BLaER1 (cell line): ENCODE data around the gene MAG.

ENCODE experiments used
- H3K27ac ChIP-seq: shearing (Covaris generic); formaldehyde crosslinking; 2 replicates; pipeline ENCODE4 v1.8.1; 2022
- H3K27me3 ChIP-seq: shearing (Covaris generic); formaldehyde crosslinking; 2 replicates; pipeline ENCODE4 v1.8.1; 2022
- H3K36me3 ChIP-seq: shearing (Covaris generic); formaldehyde crosslinking; 2 replicates; pipeline ENCODE4 v1.8.1; 2022
- H3K4me1 ChIP-seq: shearing (Covaris generic); formaldehyde crosslinking; 2 replicates; pipeline ENCODE4 v1.8.1; 2022
- H3K4me2 ChIP-seq: shearing (Covaris generic); formaldehyde crosslinking; 2 replicates; pipeline ENCODE4 v1.8.1; 2022
- H3K4me3 ChIP-seq: shearing (Covaris generic); formaldehyde crosslinking; 2 replicates; pipeline ENCODE4 v1.8.1; 2022
- H3K9ac ChIP-seq: shearing (Covaris generic); formaldehyde crosslinking; 2 replicates; pipeline ENCODE4 v1.8.1; 2022
- H3K9me3 ChIP-seq: shearing (Covaris generic); formaldehyde crosslinking; 2 replicates; pipeline ENCODE4 v1.8.1; 2022
- H4K20me1 ChIP-seq: shearing (Covaris generic); formaldehyde crosslinking; 2 replicates; pipeline ENCODE4 v1.8.1; 2022
- Cebpa-rat ChIP-seq: shearing (Covaris generic); IDR thresholded peaks from 2 replicates; pipeline ENCODE4 v1.8.1; 2022

The MAG gene

GRCh38 chr19:35298561-35298972 lies 6.6 kb downstream of the MAG start:
- H3K27ac ChIP-seq, result peak overlapping the region; percentile 74; the same call in 1 of the 2 replicates

GRCh38 chr19:35299523-35300338 lies 7.8 kb downstream of the MAG start:
- H3K9me3 ChIP-seq, result no peaks in the 10 kb centered on the region
- TF ChIP-seq Cebpa-rat, result no peak
- no peak overlapping the region for H3K9ac ChIP-seq
- H3K4me3 ChIP-seq, result no peak overlapping the region
- H3K4me1 ChIP-seq, result peaks cover 60% of the 10 kb centered on the region
- no peaks in the 10 kb centered on the region for H3K36me3 ChIP-seq
- no peaks in the 10 kb centered on the region for H4K20me1 ChIP-seq
- H3K27ac ChIP-seq, result no peak overlapping the region
- H3K4me2 ChIP-seq, result no peak overlapping the region
- H3K27me3 ChIP-seq, result no peaks in the 10 kb centered on the region

More at GRCh38 chr19:35298561-35298972, 6.6 kb downstream of the MAG start:
- Histone ChIP-seq H3K4me2 (peak overlapping the region; percentile 77; the same call in 1 of the 2 replicates), H3K27me3 (no peaks in the 10 kb centered on the region), H3K9me3 (no peaks in the 10 kb centered on the region), H3K9ac (no peak overlapping the region), H3K4me3 (no peak overlapping the region), H4K20me1 (no peaks in the 10 kb centered on the region), H3K4me1 (peaks cover 60% of the 10 kb centered on the region), H3K36me3 (no peaks in the 10 kb centered on the region)
- TF ChIP-seq Cebpa-rat, result no peak

GRCh38 chr19:35300339-35300649 lies 8.3 kb downstream of the MAG start:
- H3K27me3 ChIP-seq, result no peaks in the 10 kb centered on the region
- no peak overlapping the region for H3K9ac ChIP-seq
- H3K9me3 ChIP-seq, result no peaks in the 10 kb centered on the region
- H3K4me3 ChIP-seq, result no peak overlapping the region
- TF ChIP-seq Cebpa-rat, result no peak
- no peaks in the 10 kb centered on the region for H4K20me1 ChIP-seq
- H3K36me3 ChIP-seq, result no peaks in the 10 kb centered on the region
- H3K4me1 ChIP-seq, result peaks cover 60% of the 10 kb centered on the region
- H3K27ac ChIP-seq, result no peak overlapping the region
- H3K4me2 ChIP-seq, result no peak overlapping the region

- H3K4me3 ChIP-seq, result no peak overlapping the region
- no peak overlapping the region for H3K4me2 ChIP-seq
- H3K27me3 ChIP-seq, result no peaks in the 10 kb centered on the region
- no peak overlapping the region for H3K9ac ChIP-seq
- TF ChIP-seq Cebpa-rat, result no peak
- H3K36me3 ChIP-seq, result no peaks in the 10 kb centered on the region
- no peaks in the 10 kb centered on the region for H3K9me3 ChIP-seq
- H3K27ac ChIP-seq, result no peak overlapping the region
- no peaks in the 10 kb centered on the region for H4K20me1 ChIP-seq
- H3K4me1 ChIP-seq, result peaks cover 59% of the 10 kb centered on the region
Measured at GRCh38 chr19:35301961-35302360, 10.0 kb downstream of the MAG start.

GRCh38 chr19:35302446-35302845 lies 10.5 kb downstream of the MAG start:
- no peak overlapping the region for H3K9ac ChIP-seq
- H3K27ac ChIP-seq, result no peak overlapping the region
- H3K4me2 ChIP-seq, result no peak overlapping the region
- no peaks in the 10 kb centered on the region for H3K36me3 ChIP-seq
- H4K20me1 ChIP-seq, result no peaks in the 10 kb centered on the region
- no peak overlapping the region for H3K4me3 ChIP-seq
- peaks cover 59% of the 10 kb centered on the region for H3K4me1 ChIP-seq
- H3K27me3 ChIP-seq, result no peaks in the 10 kb centered on the region
- no peak for TF ChIP-seq Cebpa-rat
- no peaks in the 10 kb centered on the region for H3K9me3 ChIP-seq

- Histone ChIP-seq H4K20me1 (no peaks in the 10 kb centered on the region), H3K4me3 (0 out of 2 replicates have a peak overlapping the region, but pooled peaks have one; percentile 14), H3K36me3 (no peaks in the 10 kb centered on the region), H3K27ac (0 out of 2 replicates have a peak overlapping the region, but pooled peaks have one; percentile 22), H3K4me2 (peak overlapping the region; percentile 87), H3K4me1 (peaks cover 59% of the 10 kb centered on the region), H3K27me3 (no peaks in the 10 kb centered on the region), H3K9ac (peak overlapping the region; percentile 23; the same call in 1 of the 2 replicates), H3K9me3 (no peaks in the 10 kb centered on the region)
- TF ChIP-seq Cebpa-rat, result no peak
Measured at GRCh38 chr19:35303357-35303915, 11.5 kb downstream of the MAG start.

- Histone ChIP-seq H3K4me2 (peak overlapping the region; percentile 87), H3K27ac (peak overlapping the region; percentile 39), H3K4me3 (0 out of 2 replicates have a peak overlapping the region, but pooled peaks have one; percentile 14), H3K9ac (peak overlapping the region; percentile 23; the same call in 1 of the 2 replicates), H3K27me3 (no peaks in the 10 kb centered on the region), H3K9me3 (no peaks in the 10 kb centered on the region), H3K4me1 (peaks cover 65% of the 10 kb centered on the region), H4K20me1 (no peaks in the 10 kb centered on the region), H3K36me3 (no peaks in the 10 kb centered on the region)
- TF ChIP-seq Cebpa-rat, result no peak
Measured at GRCh38 chr19:35304036-35304435, 12.1 kb downstream of the MAG start.

GRCh38 chr19:35305181-35305580 lies 13.2 kb downstream of the MAG start:
- Histone ChIP-seq H3K4me3 (no peak overlapping the region), H3K36me3 (no peaks in the 10 kb centered on the region), H3K27ac (no peak overlapping the region), H3K4me1 (peaks cover 76% of the 10 kb centered on the region), H3K9ac (no peak overlapping the region), H3K4me2 (peak overlapping the region; percentile 87), H4K20me1 (no peaks in the 10 kb centered on the region), H3K9me3 (no peaks in the 10 kb centered on the region), H3K27me3 (no peaks in the 10 kb centered on the region)
- TF ChIP-seq Cebpa-rat, result no peak

- peak overlapping the region; percentile 95 for H3K4me2 ChIP-seq
- no peak overlapping the region for H3K9ac ChIP-seq
- H4K20me1 ChIP-seq, result no peaks in the 10 kb centered on the region
- no peaks in the 10 kb centered on the region for H3K36me3 ChIP-seq
- no peak for TF ChIP-seq Cebpa-rat
- H3K4me1 ChIP-seq, result peaks cover 91% of the 10 kb centered on the region
- no peaks in the 10 kb centered on the region for H3K9me3 ChIP-seq
- H3K4me3 ChIP-seq, result no peak overlapping the region
- H3K27ac ChIP-seq, result peak overlapping the region; percentile 83; the same call in 1 of the 2 replicates
- no peaks in the 10 kb centered on the region for H3K27me3 ChIP-seq
Measured at GRCh38 chr19:35306473-35307246, 14.7 kb downstream of the MAG start.

- H3K4me2 ChIP-seq, result peak overlapping the region; percentile 95
- H3K9me3 ChIP-seq, result no peaks in the 10 kb centered on the region
- H4K20me1 ChIP-seq, result no peaks in the 10 kb centered on the region
- TF ChIP-seq Cebpa-rat, result no peak
- no peaks in the 10 kb centered on the region for H3K36me3 ChIP-seq
- H3K9ac ChIP-seq, result peak overlapping the region; percentile 60
- no peaks in the 10 kb centered on the region for H3K27me3 ChIP-seq
- H3K4me3 ChIP-seq, result peak overlapping the region; percentile 28; the same call in 1 of the 2 replicates
- peaks cover 99% of the 10 kb centered on the region for H3K4me1 ChIP-seq
- peak overlapping the region; percentile 83 for H3K27ac ChIP-seq
Measured at GRCh38 chr19:35307931-35308330, 16.0 kb downstream of the MAG start.
